Subcutaneous adipose tissue (tissue), 4 donors: ENCODE measurements around the gene GLIPR1L2. TPM values are rescaled to one million over a fixed set of nuclear protein-coding genes. Genes with fewer than 3 reads are reported as not detected.

Source experiments
- total RNA-seq, 4 donors: library from RNA; depleted of rRNA; stranded (reverse); fragments of >200 nt; gene quantifications; one replicate each; pipeline ENCODE4 v1.1.0, GENCODE V29; 2016
- TF ChIP-seq, protein P1 (sequence below): fragments of 450-650 bp; IDR thresholded peaks from one replicate; pipeline ENCODE4 v1.5.1; 2016; ENCODE audit warnings: low read depth, mild to moderate bottlenecking, control low read depth, antibody characterized with exemption, moderate library complexity

The GLIPR1L2 gene
- total RNA-seq, 4 donors from 2014 or later: 0.66 to 2.5 (median 1.6) TPM

DNA sequence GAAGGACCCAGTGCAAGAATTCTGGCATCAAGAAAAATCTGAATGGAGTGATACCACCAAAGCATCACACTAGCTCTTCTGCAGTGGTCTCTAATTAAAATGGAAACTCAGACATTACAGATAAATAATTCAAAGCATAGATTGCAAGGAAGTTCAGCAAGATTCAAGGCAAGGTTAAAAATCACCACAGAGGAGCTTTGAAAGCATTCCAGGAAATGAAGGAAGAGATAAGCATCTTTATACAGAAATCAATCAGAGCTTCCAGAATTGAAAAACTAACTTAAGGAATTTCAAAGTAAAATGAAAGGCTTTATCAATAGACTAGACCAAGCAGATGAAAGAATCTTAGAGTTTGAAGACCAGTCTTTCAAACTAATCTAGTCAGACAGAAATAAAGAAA, 69.3 kb downstream of the GLIPR1L2 start:
- TF ChIP-seq, protein P1, sequence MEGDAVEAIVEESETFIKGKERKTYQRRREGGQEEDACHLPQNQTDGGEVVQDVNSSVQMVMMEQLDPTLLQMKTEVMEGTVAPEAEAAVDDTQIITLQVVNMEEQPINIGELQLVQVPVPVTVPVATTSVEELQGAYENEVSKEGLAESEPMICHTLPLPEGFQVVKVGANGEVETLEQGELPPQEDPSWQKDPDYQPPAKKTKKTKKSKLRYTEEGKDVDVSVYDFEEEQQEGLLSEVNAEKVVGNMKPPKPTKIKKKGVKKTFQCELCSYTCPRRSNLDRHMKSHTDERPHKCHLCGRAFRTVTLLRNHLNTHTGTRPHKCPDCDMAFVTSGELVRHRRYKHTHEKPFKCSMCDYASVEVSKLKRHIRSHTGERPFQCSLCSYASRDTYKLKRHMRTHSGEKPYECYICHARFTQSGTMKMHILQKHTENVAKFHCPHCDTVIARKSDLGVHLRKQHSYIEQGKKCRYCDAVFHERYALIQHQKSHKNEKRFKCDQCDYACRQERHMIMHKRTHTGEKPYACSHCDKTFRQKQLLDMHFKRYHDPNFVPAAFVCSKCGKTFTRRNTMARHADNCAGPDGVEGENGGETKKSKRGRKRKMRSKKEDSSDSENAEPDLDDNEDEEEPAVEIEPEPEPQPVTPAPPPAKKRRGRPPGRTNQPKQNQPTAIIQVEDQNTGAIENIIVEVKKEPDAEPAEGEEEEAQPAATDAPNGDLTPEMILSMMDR: no peak

DNA sequence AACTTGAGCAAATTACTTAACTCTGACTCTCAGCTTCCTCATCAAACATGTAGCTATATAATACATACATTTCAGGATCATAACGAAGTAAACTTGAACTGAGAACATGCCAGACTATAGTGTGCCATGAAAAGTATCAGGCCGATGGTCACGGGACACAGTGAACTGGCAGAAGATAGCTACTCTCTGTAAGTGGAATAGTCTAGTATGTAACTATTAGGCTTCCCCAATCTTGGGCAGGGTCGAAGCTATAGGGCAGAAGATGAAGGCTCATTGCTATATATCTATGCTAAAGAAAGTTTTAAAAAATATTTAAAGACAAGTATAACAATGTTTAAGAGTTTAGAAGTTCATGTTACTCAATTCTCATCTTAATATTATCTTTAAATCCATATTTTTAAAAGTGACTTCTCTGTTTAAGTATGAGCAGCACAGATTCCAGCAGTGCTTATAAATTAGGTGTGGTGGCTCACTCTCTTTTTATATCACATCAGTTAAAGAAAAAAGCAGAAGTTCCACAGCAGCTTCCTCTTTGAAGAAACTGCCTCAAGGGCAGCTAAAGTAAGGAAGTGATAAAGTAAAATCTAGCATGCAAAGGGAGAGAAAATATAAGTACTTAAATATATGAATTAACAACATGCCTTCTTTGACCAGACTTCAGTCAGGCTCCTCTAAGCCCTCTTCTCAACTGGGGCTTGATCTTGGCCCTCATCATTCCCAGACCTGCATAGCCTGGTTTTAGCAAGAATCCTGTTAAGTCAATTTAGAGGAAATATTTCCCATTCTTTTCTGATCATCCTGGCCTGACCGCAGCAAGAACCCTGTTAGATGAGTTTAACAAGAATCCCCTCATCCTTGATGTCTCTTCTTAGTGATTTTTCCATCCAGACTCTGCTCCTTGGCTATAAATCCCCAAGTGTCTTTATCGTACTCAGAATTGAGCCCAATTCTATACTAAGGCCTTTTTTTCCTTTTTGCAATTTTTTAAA, 81.3 kb downstream of the GLIPR1L2 start:
- TF ChIP-seq, protein P1: no peak

DNA sequence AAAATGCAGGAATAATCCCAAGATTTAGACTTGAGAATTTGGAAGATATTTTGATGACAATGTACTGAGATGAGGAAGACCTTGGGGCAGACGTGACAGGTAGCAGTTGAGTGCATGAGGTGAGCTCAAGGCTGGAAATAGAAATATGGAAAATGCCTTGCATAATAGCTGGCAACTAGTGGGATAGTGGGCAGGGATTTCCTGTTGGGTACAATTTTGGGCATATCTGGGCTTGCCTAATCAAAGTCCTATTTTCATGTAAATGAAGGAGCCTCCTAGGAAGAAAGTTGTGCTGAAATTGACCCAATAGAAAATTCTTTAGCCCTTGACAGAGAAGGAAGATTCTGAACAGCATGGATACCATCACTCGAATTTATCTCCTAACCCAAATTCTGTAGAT, 83.2 kb downstream of the GLIPR1L2 start:
- TF ChIP-seq, protein P1: no peak

DNA sequence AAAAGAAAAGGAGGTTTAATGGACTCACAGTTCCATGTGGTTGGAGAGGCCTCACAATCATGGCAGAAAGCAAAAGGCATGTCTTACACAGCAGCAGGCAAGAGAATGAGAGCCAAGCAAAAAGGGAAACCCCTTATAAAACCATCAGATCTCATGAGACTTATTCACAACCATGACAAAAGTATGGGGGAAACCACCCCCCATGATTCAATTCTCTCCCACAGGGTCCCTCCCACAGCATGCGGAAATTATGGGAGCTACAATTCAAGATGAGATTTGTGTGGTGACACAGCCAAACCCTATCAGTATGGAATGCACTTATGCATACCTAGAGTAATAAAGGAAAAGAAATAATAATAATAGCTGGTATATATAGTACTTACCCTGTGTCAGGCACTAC, 85.2 kb downstream of the GLIPR1L2 start:
- TF ChIP-seq, protein P1: no peak

DNA sequence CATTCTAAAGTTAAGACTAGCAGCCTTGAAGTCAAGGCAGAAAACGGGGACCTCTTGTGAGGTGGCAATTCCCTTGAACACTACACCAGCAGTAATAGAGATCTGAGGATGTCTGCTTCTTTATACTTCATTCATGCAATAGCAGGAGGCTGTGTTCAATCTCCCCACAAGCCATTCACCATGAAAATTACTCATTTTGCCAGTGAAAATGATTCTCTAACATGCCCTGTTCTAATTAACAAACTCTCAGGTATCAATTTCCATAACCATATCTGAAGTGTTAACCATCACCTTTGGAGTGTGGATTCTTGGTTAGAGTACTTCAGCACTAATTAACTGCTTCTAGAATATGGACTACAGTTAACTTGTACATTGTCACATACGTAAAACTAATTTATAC, 86.2 kb downstream of the GLIPR1L2 start:
- TF ChIP-seq, protein P1: no peak

DNA sequence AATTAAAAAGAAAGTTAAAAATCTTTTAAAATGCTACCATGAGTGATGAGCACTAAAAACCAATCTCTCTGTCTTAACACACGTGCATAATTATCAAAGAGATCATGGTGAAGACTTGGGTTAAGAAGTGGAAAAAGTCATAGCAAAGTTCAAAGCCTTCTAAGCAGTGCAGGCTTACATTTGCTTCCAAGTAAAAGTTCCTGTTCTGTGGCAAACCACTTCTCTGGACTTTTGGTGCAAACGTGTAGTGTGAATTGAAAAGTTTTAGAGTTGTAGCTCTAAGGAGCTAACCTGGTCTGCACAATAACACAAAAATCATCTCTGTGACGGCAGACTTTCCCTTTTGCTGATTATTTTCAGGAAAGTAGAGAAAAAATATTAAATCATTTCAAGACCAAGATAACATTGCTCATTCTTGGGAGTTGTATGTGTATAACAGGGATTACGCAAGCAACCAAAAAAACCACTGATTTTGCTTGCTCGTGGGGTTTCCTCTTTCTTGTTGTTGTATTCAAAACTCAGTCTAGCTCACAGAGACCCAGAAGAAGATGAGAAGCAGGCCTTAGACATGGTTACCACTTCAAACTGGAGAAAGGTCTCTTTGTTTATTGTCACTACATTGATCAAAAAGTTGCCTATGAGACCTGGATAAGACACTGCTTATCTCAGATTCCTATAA, 87.4 kb downstream of the GLIPR1L2 start:
- TF ChIP-seq, protein P1: no peak

DNA sequence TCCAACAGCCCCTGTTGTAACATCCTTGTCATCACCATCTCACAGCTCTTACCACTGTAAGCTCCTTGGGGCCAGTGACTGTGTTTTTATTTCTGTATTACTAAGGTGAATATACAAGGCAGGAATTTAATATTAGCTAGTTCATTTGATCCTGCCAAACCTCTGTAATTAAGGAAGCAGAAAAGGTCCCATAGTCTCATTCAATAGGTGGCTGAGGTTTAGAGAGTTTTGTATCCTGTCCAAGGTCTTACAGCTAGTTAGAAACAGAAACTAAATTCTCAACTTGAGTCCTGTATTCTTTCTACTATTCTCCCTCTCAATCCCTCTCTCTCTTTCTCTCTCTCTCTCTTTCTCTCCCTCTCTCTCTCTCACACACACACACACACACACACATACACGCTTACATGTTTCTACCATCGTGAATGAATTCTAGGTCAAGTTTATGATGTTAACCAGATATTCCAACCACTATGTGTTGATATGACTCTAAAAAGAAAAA, 89.1 kb downstream of the GLIPR1L2 start:
- TF ChIP-seq, protein P1: no peak
